K562 (cell line): ENCODE measurements around the gene FILIP1. TPM values are rescaled to one million over a fixed set of nuclear protein-coding genes. Genes with fewer than 3 reads are reported as not detected.

Source experiments
- ATAC-seq: fragments of 200-7000 bp; cut with Tn5 transposase; 3 replicates; pipeline ENCODE4 v1.9.1; 2020; ENCODE audit warnings: moderate library complexity
- BruUV-seq: library from RNA; stranded (reverse); fragments of 400-500 nt; replicated peaks from 2 replicates; lab custom pipeline; 2021; lab: Mats Ljungman, UMichigan
- CTCF ChIA-PET: fragments of 300-600 bp; formaldehyde crosslinking; extraction: SDS; loops from one replicate; lab custom pipeline; 2021; ENCODE audit warnings: low intra/inter-chr PET ratio; lab: Yijun Ruan, JAX
- POLR2A ChIA-PET: fragments of 300-600, 350-650 bp; sonication (Branson Sonifier 250); formaldehyde crosslinking; extraction: SDS; loops from one replicate; lab custom pipeline; 2021; ENCODE audit warnings: antibody characterized with exemption, inconsistent platforms; lab: Yijun Ruan, JAX
- DNase-seq, 4 experiments: peaks; one replicate each; pipeline versions ENCODE4 v3.0.0 to v3.0.0-alpha.2; 2011 to 2018; ENCODE audit warnings: low spot score in 3 of 4, mixed read lengths in 3 of 4; ENCODE audit errors: extremely low read depth in 1 of 4
- FAIRE-seq: peaks from 2 replicates; lab custom pipeline; 2011; peaks lifted over from hg19 to GRCh38; lab: Jason Lieb, UNC
- H2AFZ ChIP-seq: 2 replicates; pipeline ENCODE4 v1.6.0; 2011; ENCODE audit warnings: low read depth, low read length, control low read depth, inconsistent platforms
- H3K27ac ChIP-seq: fragments of 200-600 bp; 3 replicates; pipeline ENCODE4 v1.8.0; 2011; ENCODE audit warnings: low read depth, mild to moderate bottlenecking, control low read depth, inconsistent platforms, low read length, moderate library complexity, mixed read lengths; ENCODE audit errors: extremely low read depth
- H3K27me3 ChIP-seq, 2 experiments: fragments of 300-600 bp in 1 of 2; 2 replicates in 1 of 2; 3 replicates in 1 of 2; pipeline versions ENCODE4 v1.6.0 to v1.8.0; 2011; ENCODE audit warnings: inconsistent platforms in 2 of 2, low read length in 2 of 2, mild to moderate bottlenecking in 1 of 2, mixed read lengths in 1 of 2, moderate library complexity in 1 of 2; ENCODE audit not compliant: control insufficient read depth in 2 of 2, insufficient read depth in 2 of 2
- H3K36me3 ChIP-seq: fragments of 300-600 bp; 3 replicates; pipeline ENCODE4 v1.8.0; 2011; ENCODE audit warnings: mild to moderate bottlenecking, low read length, inconsistent platforms; ENCODE audit not compliant: control insufficient read depth, insufficient read depth
- H3K4me1 ChIP-seq, 2 experiments: fragments of 200-600 bp in 1 of 2; replicated peaks in 1 of 2; 2 replicates in 1 of 2; 3 replicates in 1 of 2; pipeline versions ENCODE4 v1.5.1 to v1.8.0; 2011; ENCODE audit warnings: inconsistent platforms in 2 of 2, low read length in 2 of 2, mild to moderate bottlenecking in 1 of 2, mixed read lengths in 1 of 2, moderate library complexity in 1 of 2; ENCODE audit not compliant: control insufficient read depth in 2 of 2, insufficient read depth in 2 of 2
- H3K4me2 ChIP-seq: 2 replicates; pipeline ENCODE4 v1.6.1; 2011; ENCODE audit warnings: low read length, control low read depth, inconsistent platforms, mixed read lengths; ENCODE audit not compliant: insufficient read depth
- H3K4me3 ChIP-seq: fragments of 200-600 bp; sonication (generic), shearing (Covaris generic); 2 replicates; pipeline ENCODE4 v1.5.1; 2016; ENCODE audit warnings: control low read depth, inconsistent platforms
- H3K79me2 ChIP-seq: fragments of 200-600 bp; 3 replicates; pipeline ENCODE4 v1.8.0; 2011; ENCODE audit warnings: low read length, inconsistent platforms; ENCODE audit not compliant: control insufficient read depth, insufficient read depth
- H3K9ac ChIP-seq, 2 experiments: 2 replicates each; pipeline versions ENCODE4 v1.6.0 to v1.6.1; 2011; ENCODE audit warnings: low read depth in 2 of 2, low read length in 2 of 2, control low read depth in 1 of 2, inconsistent platforms in 1 of 2, mild to moderate bottlenecking in 1 of 2, mixed read lengths in 1 of 2; ENCODE audit not compliant: insufficient read depth in 1 of 2
- H3K9me1 ChIP-seq: one replicate; pipeline ENCODE4 v1.6.0; 2011; ENCODE audit warnings: inconsistent platforms, mild to moderate bottlenecking, low read length, moderate library complexity; ENCODE audit not compliant: control insufficient read depth, insufficient read depth
- H3K9me3 ChIP-seq: replicated peaks from 2 replicates; pipeline ENCODE4 v1.5.1; 2011; ENCODE audit warnings: low read depth, low read length, inconsistent platforms; ENCODE audit not compliant: control insufficient read depth, insufficient read depth
- H4K20me1 ChIP-seq: replicated peaks from 2 replicates; pipeline ENCODE4 v1.6.1; 2011; ENCODE audit warnings: low read length, inconsistent platforms, mixed read lengths; ENCODE audit not compliant: control insufficient read depth, insufficient read depth
- ARID3A ChIP-seq: IDR thresholded peaks from 2 replicates; pipeline ENCODE4 v1.6.1; 2012; ENCODE audit warnings: low read depth, low read length, improper control_type of control experiment, borderline replicate concordance
- ATF6 ChIP-seq: sonication (generic); formaldehyde crosslinking; IDR thresholded peaks from 2 replicates; pipeline ENCODE4 v1.4.0; 2020; ENCODE audit warnings: mild to moderate bottlenecking, missing genetic modification reagents
- CEBPG ChIP-seq, 3 experiments: fragments of 200-800 bp in 1 of 3; sonication (Bioruptor generic) in 1 of 3; sonication (generic) in 1 of 3; formaldehyde crosslinking in 1 of 3; IDR thresholded peaks in 2 of 3; conservative IDR thresholded peaks in 1 of 3; 2 replicates each; pipeline versions ENCODE4 v1.6.1 to v1.8.0; 2016 to 2022; ENCODE audit warnings: missing compliant biosample characterization in 2 of 3, missing genetic modification characterization in 2 of 3, mild to moderate bottlenecking in 1 of 3, missing genetic modification reagents in 1 of 3
- ELF1 ChIP-seq: fragments of 200-800 bp; sonication (Bioruptor generic); IDR thresholded peaks from 2 replicates; pipeline ENCODE4 v1.6.1; 2016; ENCODE audit warnings: missing genetic modification characterization, missing compliant biosample characterization
- RBM14 ChIP-seq: fragments of 200-400 bp; formaldehyde crosslinking; IDR thresholded peaks from 2 replicates; pipeline ENCODE4 v1.6.1; 2018; ENCODE audit warnings: low read depth, mild to moderate bottlenecking, low read length, moderate library complexity, borderline replicate concordance; ENCODE audit not compliant: insufficient read depth
- RBM22 ChIP-seq: fragments of 200-400 bp; formaldehyde crosslinking; IDR thresholded peaks from 2 replicates; pipeline ENCODE4 v1.6.1; 2018; ENCODE audit warnings: low read length, low read depth; ENCODE audit not compliant: poor library complexity, severe bottlenecking
- SNIP1 ChIP-seq: fragments of 450-650 bp; IDR thresholded peaks from 2 replicates; pipeline ENCODE4 v1.7.1; 2017; ENCODE audit warnings: low read depth, mild to moderate bottlenecking
- SPI1 ChIP-seq: IDR thresholded peaks from 2 replicates; pipeline ENCODE4 v1.6.1; 2011; ENCODE audit warnings: low read depth, low read length, control low read depth, borderline replicate concordance
- SREBF2 ChIP-seq: sonication (generic); formaldehyde crosslinking; IDR thresholded peaks from 2 replicates; pipeline ENCODE4 v1.4.0; 2020; ENCODE audit warnings: mild to moderate bottlenecking, missing genetic modification reagents
- TBL1XR1 ChIP-seq, 2 experiments: IDR thresholded peaks; 2 replicates each; pipeline ENCODE4 v1.6.1; 2012; ENCODE audit warnings: improper control_type of control experiment in 2 of 2, low read length in 2 of 2, mild to moderate bottlenecking in 1 of 2
- ZBED1 ChIP-seq: IDR thresholded peaks from 2 replicates; pipeline ENCODE4 v1.6.1; 2014
- ZFX ChIP-seq: sonication (generic); formaldehyde crosslinking; IDR thresholded peaks from 2 replicates; pipeline ENCODE4 v1.8.0; 2022; ENCODE audit warnings: mild to moderate bottlenecking, missing genetic modification reagents, moderate library complexity
- ZHX1 ChIP-seq: fragments of 150-350 bp; conservative IDR thresholded peaks from 2 replicates; pipeline ENCODE4 v1.6.1; 2014; ENCODE audit warnings: low read length
- ZNF217 ChIP-seq: sonication (generic); formaldehyde crosslinking; IDR thresholded peaks from 2 replicates; pipeline ENCODE4 v1.8.0; 2022; ENCODE audit warnings: mild to moderate bottlenecking, missing genetic modification reagents
- ZNF239 ChIP-seq: fragments of 250-450 bp; sonication (Bioruptor Pico); IDR thresholded peaks from 2 replicates; pipeline ENCODE4 v1.4.0; 2020; ENCODE audit warnings: mild to moderate bottlenecking
- WGBS: fragments of 100-300 bp; shearing (Covaris generic); methylation state at CpG from one replicate; pipeline ENCODE4 v1.1.6; 2016; ENCODE audit warnings: low coverage, mixed read lengths; ENCODE audit not compliant: insufficient coverage; ENCODE audit errors: missing lambda C conversion rate; 5-methylcytosine and 5-hydroxymethylcytosine counted together
- in situ Hi-C: fragments of 300-500 bp; cut with MboI; formaldehyde crosslinking; loops from 4 replicates; pipeline ENCODE4 v1.15.0; 2018; ENCODE audit warnings: inconsistent platforms, mixed read lengths
- intact Hi-C: fragments of 100-400 bp; cut with micrococcal nuclease; formaldehyde crosslinking; loops from 2 replicates; pipeline ENCODE4 v1.14.2; 2022
- polyA plus RNA-seq, 8 experiments: library from polyadenylated mRNA; depleted of rRNA in 4 of 8; stranded (reverse) in 5 of 8; unstranded in 3 of 8; fragments of >200 nt; fragmentation: Nextera tagmentation in 2 of 8; fragmentation: Illumina TruSeq in 1 of 8; extraction: Ambion mirVana in 2 of 8; extraction: Trizol in 1 of 8; gene quantifications; 2 replicates each; pipeline versions ENCODE4 v1.2.1 to v1.2.3, GENCODE V29; 2011 to 2014; ENCODE audit warnings: inconsistent platforms in 1 of 8, missing spikeins in 1 of 8
- total RNA-seq, 7 experiments: library from RNA; depleted of rRNA in 6 of 7; stranded (reverse); fragments of >200 nt in 6 of 7; fragmentation: Illumina TruSeq in 2 of 7; extraction: Trizol in 2 of 7; gene quantifications; 2 replicates each; pipeline versions ENCODE4 v1.2.1 to v1.2.3, GENCODE V29; 2011 to 2021; ENCODE audit warnings: low replicate concordance in 1 of 7

The FILIP1 gene
- total and polyA plus RNA-seq, 9 of the 15 experiments (the other 6 are each of a cell fraction or from before 2014, with no cell fraction given): 0.03 to 0.25 (median 0.10) TPM; not detected in 1

GRCh38 chr6:75419980-75420379 lies 73.6 kb downstream of the FILIP1 start:
- ATAC-seq (no peak), FAIRE-seq (no peak), DNase-seq (no peak)
- no peaks in the 10 kb centered on the region for H3K79me2 ChIP-seq
- H3K27me3 ChIP-seq: 0 out of 5 replicates have a peak, but pooled peaks cover 0 to 2% of the 10 kb centered on the region in 2 experiments
- WGBS: 0% methylated on average over 1 of the region's 1 CpG
- in situ Hi-C loops: no loop called here
- no peak overlapping the region for H2AFZ ChIP-seq
- H3K4me2 ChIP-seq: no peak overlapping the region
- TF ChIP-seq ZBED1: no peak
- TF ChIP-seq ZNF239 (CRISPR knock-in tag): no peak
- no peak for TF ChIP-seq SPI1
- no peak for TF ChIP-seq ZNF217 (CRISPR knock-in tag)
- TF ChIP-seq ZHX1: no peak
- no peak for TF ChIP-seq ZFX
- no peak for TF ChIP-seq RBM14
- no peak for TF ChIP-seq RBM22
- no peak for TF ChIP-seq TBL1XR1 (IDR thresholded peaks at IDR 0.05; ENCODE audit: low read length in 2 of 2)
- no peak for TF ChIP-seq ELF1 (tag)
- no peak for TF ChIP-seq CEBPG (CRISPR knock-in tag; IDR thresholded peaks at IDR 0.05)
- no peak for TF ChIP-seq CEBPG (tag; conservative IDR thresholded peaks at IDR 0.05 in 1 of 2, IDR thresholded peaks at IDR 0.05 in 1 of 2)
- no peak for TF ChIP-seq ARID3A
- TF ChIP-seq ATF6 (CRISPR knock-in tag): no peak
- TF ChIP-seq SNIP1: no peak
- no peak for TF ChIP-seq SREBF2 (CRISPR knock-in tag)
- no peaks in the 10 kb centered on the region for H3K4me1 ChIP-seq
- H3K27ac ChIP-seq: no peak overlapping the region
- no peaks in the 10 kb centered on the region for H3K36me3 ChIP-seq
- intact Hi-C loops: no loop called here
- H3K4me3 ChIP-seq: no peak overlapping the region
- H4K20me1 ChIP-seq: no peaks in the 10 kb centered on the region
- ChIA-PET CTCF (no interaction called here), POLR2A (no interaction called here)
- no peaks in the 10 kb centered on the region for H3K9me1 ChIP-seq
- no peak overlapping the region for H3K9ac ChIP-seq
- BruUV-seq: no TSS peak
- H3K9me3 ChIP-seq: no peaks in the 10 kb centered on the region
